CD4-positive, alpha-beta T cell treated with Interferon gamma for 1 hour (primary cell): Measurements from ENCODE around the gene PNPLA7.
A peak's percentile ranks its signal among the peaks of the same experiment; 100 is the strongest.
"Not testable (repeated sequence)": the region's sequence is repeated elsewhere in the genome, so short reads cannot be mapped to it uniquely, and the experiment has no call there.

Source experiments
- DNase-seq: peaks from one replicate; pipeline ENCODE4 v3.0.0-alpha.2; 2020

The PNPLA7 gene

DNA sequence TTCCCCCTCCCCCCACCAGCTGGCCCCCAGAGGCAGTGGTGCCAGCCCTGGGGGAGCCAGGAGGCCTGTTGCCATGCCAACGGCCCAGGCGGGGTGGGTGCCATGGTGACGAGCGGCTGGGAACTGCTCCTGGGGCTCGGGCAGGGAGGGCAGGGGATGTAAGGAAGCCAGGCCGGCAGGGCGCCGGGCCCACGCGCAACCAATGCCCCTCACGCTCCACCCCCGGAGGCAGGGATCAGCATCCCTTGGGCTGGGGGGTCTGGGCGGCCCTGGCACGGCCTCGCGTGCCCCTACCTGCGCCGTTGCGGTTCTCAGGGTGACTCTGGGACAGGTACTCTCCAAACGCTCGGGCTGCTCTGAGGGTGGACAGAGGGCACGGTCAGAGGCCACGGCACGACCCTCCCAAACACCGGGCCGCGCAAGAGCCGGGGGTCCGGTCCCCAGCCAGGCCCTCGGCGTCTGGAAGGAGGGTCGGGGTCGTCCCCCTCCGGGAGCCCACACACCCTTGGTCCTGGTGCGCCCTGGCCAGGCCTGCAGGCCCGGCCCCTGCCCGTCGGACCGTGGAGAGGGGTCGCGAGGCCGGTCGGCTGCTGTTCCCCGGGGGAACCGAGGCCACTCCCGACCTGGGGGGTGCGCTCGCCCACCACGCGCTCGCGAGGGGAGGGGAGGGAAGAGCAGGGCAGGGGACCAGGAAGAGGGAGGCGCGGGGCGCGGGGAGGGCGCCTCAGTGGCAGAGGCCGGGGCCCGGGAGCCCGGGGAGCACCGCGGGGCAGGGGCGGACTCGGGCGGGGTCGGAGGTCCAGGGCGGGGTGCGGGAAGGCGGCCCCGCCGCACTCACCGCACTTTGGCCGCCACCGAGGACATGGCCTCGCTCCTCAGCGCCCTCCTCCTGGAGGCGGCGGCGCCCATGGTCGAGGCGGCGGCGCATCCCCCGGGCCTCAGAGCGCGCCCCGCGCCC lies 91.7 kb downstream of the PNPLA7 start:
- peak; percentile 36 for DNase-seq

DNA sequence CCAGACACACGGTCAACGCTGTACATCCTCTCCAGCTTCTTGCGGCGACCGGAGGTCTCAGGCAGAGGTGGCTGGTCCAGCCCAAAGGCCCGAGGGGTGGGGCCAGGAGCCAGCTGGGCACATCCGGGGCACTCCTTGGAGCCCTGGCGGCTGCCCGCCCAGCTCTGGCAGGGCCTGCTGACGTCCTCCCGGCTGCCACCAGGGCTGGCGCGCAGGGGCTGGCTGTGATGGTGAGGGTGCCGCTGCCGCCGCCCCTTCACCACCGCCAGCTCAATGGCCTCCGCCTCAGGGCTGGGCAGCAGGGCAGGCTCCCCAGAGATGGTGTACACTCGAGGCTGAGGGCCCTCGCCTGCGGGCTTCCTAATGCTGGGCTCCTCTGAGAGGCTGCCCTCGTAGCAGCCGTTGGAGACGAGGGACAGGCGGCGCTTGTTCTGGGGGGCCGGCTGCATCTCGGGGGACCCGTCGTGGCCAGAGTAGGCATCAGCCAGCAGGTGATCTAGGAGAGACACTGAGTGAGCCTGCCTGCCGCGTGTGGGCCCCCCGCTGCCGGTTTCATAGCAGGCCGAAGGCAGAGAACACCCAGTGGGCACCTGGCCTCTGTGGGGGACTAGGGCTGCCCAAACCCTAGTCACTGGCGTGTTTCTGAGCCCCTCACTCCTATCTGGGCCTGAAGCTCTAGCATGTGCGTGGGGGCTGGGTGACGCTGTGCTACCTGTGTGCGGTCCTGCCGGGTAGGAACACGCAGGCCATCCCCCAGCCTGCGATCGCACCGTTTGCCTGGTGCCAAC lies 92.6 kb downstream of the PNPLA7 start:
- no peak for DNase-seq

DNA sequence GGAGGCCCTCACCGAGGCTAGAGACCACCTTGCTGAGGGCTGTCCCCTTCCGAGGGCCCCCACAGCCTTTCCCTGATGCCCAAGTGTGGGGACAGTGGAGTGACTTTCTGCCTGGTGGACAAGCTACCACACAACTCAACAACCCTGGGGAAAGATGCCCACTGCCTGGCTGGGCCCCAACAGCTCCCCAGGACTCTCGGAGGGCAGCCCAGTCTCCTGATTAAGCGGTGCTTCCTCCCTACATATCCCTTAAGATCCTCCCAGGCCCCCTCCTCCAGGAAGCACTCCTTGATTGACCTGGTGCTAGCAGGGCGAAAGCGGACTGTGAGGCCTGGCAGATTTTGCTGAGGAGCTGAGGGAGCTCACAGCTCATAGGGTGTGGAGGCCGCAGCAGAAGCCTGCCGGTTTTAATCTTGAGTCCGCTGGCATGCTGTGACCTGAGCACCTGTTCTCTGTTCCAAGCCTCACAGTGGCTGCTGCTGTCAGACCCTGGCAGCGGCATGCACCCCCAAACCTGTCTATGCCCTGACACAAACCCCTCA lies 93.3 kb downstream of the PNPLA7 start:
- no peak for DNase-seq

DNA sequence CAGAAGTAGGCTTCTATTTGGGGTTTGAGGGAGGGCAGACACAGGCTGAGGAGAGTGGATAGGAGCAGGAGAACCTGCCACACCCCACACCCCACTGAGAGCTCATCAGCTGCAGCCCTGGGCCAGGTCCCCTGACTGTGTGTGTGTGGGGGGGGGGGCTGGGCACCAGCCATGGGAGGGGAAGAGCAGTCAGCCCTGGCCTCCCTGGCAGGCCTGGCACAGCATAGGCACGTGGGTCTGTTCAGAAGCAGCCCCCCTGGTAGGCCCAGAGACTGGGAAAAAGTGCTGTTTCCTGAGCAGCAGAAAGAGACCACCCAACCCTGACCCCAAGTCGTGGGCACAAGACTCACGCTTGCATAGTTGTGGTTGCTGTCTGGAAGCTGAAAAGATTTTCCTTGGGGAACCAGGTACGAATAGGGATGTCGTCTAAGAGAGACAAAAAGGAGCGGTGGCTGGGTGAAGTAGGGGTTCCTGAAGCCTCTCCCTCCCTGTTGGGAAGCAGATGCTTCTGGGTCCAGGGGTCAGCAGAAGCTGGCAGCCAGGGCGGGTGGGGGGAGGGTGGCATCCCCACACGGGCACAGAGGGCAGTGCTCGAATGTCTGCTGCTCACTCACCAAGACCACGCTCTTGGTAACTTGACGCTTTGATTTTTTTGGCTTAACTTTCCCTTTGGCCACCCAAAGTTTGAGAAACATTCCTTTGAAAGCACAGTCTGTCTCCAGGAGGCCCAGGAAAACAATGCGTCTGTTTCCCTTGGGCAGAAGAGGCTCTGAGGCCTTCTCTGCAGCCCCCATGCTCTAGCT lies 93.9 kb downstream of the PNPLA7 start:
- DNase-seq = no peak

DNA sequence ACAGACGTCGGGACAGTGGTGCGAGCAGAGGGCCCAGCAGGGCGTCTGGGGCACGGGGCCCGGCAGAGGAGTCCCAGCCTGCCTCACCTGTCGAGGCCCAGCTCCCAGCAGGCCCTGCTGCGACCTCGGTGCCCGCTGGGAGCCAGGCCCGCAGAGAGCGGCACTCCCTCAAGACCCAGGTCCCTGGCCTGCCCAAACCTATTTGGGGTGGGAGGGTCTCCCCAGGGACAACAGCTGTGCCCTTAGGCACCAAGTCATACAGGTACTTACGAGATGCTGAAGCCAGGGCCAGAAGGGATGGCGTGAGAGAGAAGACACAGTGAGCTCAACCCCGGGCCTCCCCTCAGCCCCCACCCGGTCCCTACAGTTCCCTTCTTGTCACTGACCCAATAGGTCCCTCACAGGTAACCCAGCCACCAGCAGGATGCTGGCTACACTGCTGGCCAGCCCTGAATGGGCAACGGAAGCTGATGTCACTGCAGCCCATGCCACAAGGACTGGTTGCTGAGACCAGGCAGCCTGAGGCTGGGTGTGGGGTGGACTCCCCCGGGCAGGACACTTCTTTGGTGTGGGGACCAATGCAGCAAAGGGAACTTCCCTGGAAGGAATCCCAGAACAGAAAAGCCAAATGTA lies 94.7 kb downstream of the PNPLA7 start:
- DNase-seq = no peak

DNA sequence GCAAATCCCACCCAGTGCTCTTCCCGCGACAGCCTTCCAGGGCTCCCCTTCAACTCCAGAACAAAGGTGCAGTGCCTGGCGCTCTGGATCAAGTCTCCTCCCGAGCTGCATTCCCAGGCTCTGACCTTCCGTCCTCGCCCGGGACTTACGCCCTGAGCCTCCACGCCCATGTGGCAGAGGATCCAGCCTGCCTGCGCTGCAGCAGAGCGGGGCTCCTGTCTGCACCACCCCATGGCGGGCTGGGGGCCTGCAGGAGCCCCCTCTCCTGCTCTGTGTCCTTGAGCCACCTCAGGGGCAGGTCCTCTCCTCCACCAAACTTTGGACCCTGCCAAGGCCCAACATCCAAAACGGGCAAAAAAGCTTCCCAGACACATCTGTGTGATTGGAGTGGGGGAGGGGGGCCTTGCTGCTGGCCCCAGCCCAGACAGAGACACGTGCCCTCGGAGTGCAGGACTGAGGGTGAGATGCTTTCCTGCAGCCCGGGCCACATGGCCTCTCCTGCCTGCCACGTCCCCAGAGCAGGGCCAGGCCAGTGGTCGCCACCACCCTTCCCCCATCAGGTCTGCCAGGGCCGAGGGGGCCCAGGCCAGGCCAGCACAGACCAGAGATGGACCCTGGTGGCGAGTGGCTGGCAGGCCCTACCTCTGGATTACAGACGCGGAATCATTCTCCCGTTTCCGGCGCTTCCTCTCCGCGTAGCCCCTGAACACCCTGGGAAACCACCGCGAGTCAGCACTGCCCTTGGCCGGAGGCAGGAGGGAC lies 95.4 kb downstream of the PNPLA7 start:
- DNase-seq = no peak

DNA sequence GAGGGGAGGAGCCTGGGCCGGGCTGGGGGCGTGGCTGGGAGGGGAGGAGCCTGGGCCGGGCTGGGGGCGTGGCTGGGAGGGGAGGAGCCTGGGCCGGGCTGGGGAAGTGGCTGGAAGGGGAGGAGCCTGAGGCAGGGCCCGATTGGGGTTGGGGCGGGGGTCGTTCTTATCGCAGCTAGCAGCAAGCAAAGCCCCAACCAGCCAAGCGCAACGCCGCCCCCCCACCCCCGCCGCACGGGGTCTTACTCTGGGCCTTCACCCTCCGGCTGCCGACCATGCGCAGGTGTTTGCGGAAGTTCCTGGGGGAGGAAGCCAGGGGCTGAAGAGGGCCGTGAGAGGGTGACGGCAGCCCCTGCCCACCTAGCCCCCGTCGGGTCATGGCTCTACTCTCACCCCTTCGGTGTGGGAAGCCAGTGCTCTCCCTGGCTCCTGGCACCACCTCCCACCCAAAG lies 96.0 kb downstream of the PNPLA7 start:
- DNase-seq = peak; percentile 60

DNA sequence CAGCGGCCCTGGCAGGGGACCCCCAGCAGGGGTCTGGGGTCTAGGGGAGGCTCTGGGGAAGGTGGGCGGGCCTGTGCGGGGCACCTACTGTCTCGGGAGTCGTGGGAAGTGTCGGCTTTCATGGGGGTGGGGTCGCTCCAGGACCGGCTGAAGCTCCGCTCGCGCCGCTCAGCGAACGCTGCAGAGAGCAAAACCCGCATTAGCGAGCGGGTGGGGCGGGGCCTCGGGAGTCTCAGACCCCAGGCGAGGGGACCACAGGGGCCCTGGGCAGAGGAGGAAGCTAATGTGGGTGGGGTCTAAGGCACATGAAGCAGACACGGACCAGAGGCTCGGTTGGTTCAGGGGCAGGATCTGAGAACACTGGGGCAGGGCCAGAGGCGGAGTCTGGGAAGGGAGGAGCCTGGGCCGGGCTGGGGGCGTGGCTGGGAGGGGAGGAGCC lies 96.5 kb downstream of the PNPLA7 start:
- DNase-seq = peak; percentile 77

DNA sequence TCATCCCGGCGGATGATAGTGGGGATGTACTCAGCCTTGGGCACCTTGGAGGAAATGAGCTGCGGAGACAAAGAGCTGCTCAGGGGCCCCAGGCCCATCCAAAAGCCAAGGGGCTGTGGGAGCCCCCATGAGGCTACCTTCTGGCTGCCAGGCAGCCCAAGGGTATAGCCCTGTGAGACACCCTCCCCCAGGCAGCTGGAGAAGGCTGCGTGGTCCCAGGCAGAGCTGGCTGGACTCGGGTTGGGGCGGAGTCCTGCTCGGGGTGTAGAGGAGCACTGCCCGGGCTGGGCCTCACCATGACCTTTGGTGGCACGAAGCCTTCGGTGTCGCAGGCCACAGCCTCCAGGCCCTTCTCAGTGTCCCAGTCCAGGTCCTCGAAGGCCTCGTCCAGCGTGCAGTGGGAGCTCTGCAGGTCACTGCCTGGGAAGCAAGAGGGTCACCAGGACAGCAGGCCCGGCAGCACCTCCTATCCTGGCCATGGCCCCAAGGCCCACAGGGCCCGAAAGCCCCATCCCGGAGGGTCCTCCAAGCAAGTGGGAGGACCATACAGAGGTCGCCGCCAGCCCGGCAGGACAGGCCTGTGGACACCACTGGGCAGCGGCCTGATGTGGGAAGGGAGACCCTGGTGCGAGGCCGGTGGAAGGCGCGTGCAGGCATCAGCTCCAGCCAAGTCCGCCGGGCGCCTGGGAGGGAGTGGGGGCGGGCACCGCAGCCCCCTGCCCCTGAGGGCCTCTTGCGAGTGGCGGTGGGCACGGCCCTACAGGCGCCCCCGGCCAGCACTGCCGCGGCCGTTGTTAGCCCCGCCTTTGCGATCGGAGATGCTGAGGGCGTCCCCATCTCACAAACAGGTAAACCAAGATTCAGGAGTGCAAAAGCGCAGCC lies 97.2 kb downstream of the PNPLA7 start:
- no peak for DNase-seq

DNA sequence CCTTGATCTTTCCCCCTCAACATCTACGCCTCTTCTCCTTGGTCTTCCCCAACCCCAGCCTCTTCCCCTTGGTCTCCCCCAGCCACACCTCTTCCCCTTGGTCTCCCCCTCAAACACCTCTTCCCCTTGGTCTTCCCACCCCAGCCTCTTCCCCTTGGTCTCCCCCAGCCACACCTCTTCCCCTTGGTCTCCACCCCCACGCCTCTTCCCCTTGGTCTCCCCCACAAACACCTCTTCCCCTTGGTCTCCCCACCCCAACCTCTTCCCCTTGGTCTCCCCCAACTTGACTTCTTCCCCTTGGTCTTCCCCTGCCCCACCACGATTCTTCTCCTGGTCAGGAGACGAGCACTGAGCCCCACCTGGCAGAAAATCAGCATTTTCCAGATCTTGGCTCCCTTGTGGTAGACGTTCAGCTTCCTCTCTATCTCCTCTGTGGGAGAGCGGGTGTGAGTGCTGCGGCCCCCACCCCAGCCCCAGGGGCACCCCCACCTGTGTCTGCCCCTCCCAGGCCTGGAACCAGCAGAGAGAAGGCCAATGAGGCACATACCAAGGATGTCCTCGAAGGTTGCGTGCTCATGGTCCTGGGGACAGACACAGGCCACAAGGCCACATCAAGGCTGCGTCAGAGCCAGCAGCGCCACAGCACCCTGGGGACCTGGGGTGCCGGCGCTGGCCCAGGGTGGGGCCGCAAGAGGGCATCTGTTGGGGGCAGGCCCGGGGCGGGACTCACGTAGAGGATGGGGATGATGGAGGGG lies 98.0 kb downstream of the PNPLA7 start:
- DNase-seq = no peak

DNA sequence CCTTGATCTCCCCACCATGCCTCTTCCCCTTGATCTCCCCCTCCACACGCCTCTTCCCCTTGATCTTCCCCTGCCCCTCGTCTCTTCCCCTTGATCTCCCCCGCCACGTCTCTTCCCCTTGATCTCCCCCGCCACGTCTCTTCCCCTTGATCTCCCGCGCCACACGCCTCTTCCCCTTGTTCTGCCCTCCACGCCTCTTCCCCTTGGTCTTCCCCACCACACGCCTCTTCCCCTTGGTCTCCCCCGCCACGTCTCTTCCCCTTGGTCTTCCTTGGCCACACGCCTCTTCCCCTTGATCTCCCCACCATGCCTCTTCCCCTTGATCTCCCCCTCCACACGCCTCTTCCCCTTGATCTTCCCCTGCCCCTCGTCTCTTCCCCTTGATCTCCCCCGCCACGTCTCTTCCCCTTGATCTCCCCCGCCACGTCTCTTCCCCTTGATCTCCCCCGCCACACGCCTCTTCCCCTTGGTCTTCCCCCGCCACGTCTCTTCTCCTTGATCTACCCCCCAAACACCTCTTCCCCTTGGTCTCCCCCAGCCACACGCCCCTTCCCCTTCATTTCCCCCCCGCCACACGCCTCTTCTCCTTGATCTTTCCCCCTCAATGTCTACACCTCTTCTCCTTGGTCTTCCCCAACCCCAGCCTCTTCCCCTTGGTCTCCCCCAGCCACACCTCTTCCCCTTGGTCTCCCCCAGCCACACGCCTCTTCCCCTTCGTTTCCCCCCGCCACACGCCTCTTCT lies 98.8 kb downstream of the PNPLA7 start:
- not testable (repeated sequence) for DNase-seq

DNA sequence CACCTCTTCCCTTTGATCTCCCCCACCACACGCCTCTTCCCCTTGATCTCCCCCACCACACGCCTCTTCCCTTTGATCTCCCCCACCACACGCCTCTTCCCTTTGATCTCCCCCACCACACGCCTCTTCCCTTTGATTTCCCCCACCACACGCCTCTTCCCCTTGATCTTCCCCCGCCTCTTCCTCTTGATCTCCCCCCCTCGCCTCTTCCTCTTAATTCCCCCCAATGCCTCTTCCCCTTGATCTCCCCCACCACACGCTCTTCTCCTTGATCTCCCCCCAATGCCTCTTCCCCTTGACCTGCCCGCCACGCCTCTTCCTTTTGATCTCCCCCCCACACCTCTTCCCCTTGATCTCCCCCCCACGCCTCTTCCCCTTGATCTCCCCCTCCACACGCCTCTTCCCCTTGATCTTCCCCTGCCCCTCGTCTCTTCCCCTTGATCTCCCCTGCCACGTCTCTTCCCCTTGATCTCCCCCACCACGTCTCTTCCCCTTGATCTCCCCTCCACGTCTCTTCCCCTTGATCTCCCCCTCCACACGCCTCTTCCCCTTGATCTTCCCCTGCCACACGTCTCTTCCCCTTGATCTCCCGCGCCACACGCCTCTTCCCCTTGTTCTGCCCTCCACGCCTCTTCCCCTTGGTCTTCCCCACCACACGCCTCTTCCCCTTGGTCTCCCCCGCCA lies 99.5 kb downstream of the PNPLA7 start:
- peak; percentile 61 for DNase-seq

DNA sequence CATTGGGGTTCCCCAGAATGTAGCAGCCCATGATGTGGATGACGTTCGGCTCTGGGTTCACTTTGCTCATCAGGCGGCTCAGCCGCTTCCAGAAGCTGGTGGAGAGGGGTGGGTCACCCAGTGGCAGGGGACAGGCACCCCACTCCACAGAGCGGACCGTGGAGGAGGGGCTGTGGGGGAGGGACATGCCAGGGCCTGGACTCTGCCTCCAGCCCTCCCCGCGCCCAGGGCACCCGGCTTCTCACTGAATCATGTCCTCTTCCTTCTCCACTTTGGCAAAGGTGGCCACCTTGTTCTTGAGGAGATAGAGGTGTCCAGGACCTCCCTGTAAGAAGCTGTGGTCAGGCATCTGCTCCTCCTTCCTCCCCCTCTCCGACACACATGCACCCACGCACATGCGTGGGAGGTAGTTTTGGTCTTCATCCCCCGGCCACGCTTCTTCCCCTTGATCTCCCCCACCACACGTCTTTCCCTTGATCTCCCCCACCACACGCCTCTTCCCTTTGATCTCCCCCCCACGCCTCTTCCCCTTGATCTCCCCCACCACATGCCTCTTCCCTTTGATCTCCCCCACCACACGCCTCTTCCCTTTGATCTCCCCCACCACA lies 100.2 kb downstream of the PNPLA7 start:
- DNase-seq = peak; percentile 60

DNA sequence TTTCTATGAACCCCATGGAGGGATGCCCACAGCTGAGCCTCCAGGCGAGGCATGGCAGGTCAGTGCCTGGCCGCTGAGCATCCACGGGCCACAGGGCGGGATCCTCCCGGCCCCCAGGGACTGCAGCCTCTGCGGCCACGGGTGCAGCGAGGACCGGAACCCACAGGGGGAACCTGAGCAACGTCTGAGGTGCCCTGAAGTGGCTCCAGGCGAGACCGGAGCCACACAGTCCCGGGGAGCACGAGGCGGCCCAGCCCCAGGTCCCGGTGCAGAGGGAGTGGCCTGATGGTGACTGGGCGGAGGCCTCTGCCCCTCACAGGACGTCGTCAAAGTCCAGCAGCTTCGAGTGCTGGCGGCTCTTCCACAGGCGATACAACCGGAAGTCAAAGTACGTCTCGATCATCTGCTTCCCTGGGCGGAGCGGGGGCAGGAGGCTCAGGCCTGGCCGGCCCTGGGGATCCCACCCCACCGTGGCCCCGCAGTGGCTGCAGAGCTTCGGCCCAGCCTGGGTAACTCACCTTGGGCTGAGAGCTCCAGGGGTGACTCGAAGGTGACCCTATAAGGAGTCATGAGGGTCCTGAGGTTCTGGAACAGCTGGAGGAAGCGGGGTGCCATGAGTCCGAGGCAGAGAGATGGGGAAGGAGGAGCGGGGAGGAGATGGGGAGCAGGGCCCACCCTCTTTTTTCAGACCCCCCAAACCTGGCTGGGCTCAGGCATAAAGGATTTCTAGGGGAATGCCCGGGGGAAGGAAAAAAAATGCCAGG lies 100.9 kb downstream of the PNPLA7 start:
- no peak for DNase-seq

DNA sequence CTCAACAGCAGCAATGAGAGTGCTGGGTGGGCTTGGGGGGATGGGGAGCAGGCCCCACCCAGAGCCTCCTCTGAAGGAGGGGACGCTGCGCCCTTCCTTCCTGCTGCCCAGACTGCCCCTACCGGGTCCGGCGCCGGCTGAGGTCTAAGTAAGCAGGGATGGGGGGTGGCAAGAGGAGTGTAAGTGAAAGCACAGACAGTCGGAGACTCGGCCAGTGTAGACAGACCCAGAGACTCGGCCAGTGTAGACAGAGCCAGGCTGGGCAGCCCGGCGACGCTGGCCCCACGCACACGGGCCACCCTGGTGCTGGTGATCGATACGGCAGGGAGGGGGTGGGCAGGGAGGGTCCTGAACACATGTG lies 101.6 kb downstream of the PNPLA7 start:
- DNase-seq = no peak

DNA sequence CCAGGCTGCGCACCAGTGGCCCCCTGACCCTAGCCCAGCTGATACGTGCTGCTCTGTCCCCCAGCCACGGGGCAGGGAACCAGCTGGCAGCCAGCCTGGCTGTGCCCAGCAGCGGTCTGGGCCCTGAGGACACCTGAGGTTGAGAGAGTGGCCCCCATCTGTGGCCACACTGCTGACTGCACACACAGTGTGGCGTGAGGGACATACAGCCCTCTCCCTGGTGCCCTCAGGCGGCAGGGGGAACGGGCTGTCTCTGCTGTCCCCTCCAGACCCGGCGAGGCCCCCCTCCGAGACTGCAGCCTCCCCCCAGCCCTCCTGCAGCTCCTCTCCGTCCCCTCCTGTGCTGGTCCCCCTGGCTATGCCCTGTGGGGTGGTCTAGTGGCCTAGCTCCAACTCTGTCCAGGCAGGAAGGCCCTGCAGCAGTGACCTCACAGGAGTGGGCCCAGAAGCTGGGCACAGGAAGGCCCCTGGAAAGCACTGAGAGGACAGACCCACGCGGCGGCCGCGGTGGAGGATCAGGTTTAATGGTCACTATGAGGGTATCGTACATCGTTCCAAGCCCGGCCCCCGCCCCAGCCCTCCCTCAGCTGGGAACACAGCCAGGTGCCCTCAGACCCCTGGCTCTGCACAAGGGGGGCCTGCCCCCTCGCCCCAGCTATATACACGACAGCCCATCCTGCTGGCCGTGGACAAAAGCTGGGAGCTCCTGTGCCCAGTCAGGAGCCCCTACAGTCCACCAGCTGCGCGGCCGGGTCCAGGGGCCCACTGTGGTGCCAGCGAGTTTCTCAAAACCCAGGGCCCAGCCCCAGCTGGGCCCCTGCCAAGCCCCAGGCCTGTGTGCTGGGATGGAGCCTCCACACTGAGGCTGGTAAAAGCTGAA lies 102.2 kb downstream of the PNPLA7 start:
- DNase-seq = no peak
